ENCODE data around the gene SLCO2B1. TPM values are rescaled to one million over a fixed set of nuclear protein-coding genes. Genes with fewer than 3 reads are reported as not detected.

Gene SLCO2B1
- total RNA-seq, 4 donors from 2014 or later: 44.6 to 297 (median 208) TPM

GRCh38 chr11:75166791-75167190 lies 15.9 kb downstream of the SLCO2B1 start:
- H3K27me3 ChIP-seq: no peaks in the 10 kb centered on the region
- TF ChIP-seq POLR2A (IDR thresholded peaks at IDR 0.05) (no peak), CTCF (IDR thresholded peaks at IDR 0.05) (no peak)
- peak overlapping the region in 2 of 4 donors; percentile 83 to 84 for H3K27ac ChIP-seq
- H3K4me3 ChIP-seq: no peak overlapping the region
- peaks cover 0 to 42% (median 9%) of the 10 kb centered on the region in 4 donors for H3K4me1 ChIP-seq
- peak in 1 of 3 donors; percentile 47 for DNase-seq
- no peaks in the 10 kb centered on the region for H3K9me3 ChIP-seq
- peaks cover 0 to 57% (median 0%) of the 10 kb centered on the region in 3 donors for H3K36me3 ChIP-seq

GRCh38 chr11:75167617-75168016 lies 16.7 kb downstream of the SLCO2B1 start:
- TF ChIP-seq POLR2A (IDR thresholded peaks at IDR 0.05) (no peak), CTCF (IDR thresholded peaks at IDR 0.05) (no peak)
- H3K4me3 ChIP-seq: no peak overlapping the region
- no peaks in the 10 kb centered on the region for H3K27me3 ChIP-seq
- H3K4me1 ChIP-seq: peaks cover 0 to 39% (median 9%) of the 10 kb centered on the region in 4 donors
- peak in 1 of 3 donors; percentile 70 for DNase-seq
- H3K36me3 ChIP-seq: peaks cover 0 to 64% (median 0%) of the 10 kb centered on the region in 3 donors
- peak overlapping the region in 3 of 4 donors; percentile 62 to 84 (median 83) for H3K27ac ChIP-seq
- no peaks in the 10 kb centered on the region for H3K9me3 ChIP-seq

GRCh38 chr11:75169101-75169885 lies 18.4 kb downstream of the SLCO2B1 start:
- no peak for TF ChIP-seq CTCF (IDR thresholded peaks at IDR 0.05)
- TF ChIP-seq POLR2A (IDR thresholded peaks at IDR 0.05): no peak
- peaks cover 0 to 36% (median 7%) of the 10 kb centered on the region in 4 donors for H3K4me1 ChIP-seq
- H3K9me3 ChIP-seq: no peaks in the 10 kb centered on the region
- no peak for DNase-seq
- H3K36me3 ChIP-seq: peaks cover 0 to 69% (median 0%) of the 10 kb centered on the region in 3 donors
- no peak overlapping the region for H3K4me3 ChIP-seq
- peak overlapping the region in 3 of 4 donors; percentile 62 to 84 (median 83) for H3K27ac ChIP-seq
- H3K27me3 ChIP-seq: no peaks in the 10 kb centered on the region

GRCh38 chr11:75170516-75171201 lies 19.8 kb downstream of the SLCO2B1 start:
- peaks cover 0 to 64% (median 0%) of the 10 kb centered on the region in 3 donors for H3K36me3 ChIP-seq
- no peaks in the 10 kb centered on the region for H3K27me3 ChIP-seq
- no peak overlapping the region for H3K4me3 ChIP-seq
- H3K9me3 ChIP-seq: no peaks in the 10 kb centered on the region
- DNase-seq: no peak
- no peak overlapping the region for H3K27ac ChIP-seq
- TF ChIP-seq CTCF (IDR thresholded peaks at IDR 0.05): no peak
- no peak for TF ChIP-seq POLR2A (IDR thresholded peaks at IDR 0.05)
- peaks cover 0 to 38% (median 6%) of the 10 kb centered on the region in 4 donors for H3K4me1 ChIP-seq

GRCh38 chr11:75173336-75173735 lies 22.4 kb downstream of the SLCO2B1 start:
- Histone ChIP-seq H3K4me3 (no peak overlapping the region), H3K27ac (peak overlapping the region in 1 of 4 donors; percentile 73), H3K27me3 (no peaks in the 10 kb centered on the region), H3K36me3 (peaks cover 0 to 55% (median 0%) of the 10 kb centered on the region in 3 donors), H3K9me3 (no peaks in the 10 kb centered on the region), H3K4me1 (peaks cover 0 to 27% (median 6%) of the 10 kb centered on the region in 4 donors)
- DNase-seq: no peak
- no peak for TF ChIP-seq CTCF (IDR thresholded peaks at IDR 0.05)

Data from Peyer's patch (tissue), 4 donors.